ENCODE measurements around the gene CTF1. TPM values are rescaled to one million over a fixed set of nuclear protein-coding genes. Genes with fewer than 3 reads are reported as not detected.

CTF1 gene
- total RNA-seq, 4 donors from 2014 or later = 2.6 to 7.5 (median 5.6) TPM

DNA sequence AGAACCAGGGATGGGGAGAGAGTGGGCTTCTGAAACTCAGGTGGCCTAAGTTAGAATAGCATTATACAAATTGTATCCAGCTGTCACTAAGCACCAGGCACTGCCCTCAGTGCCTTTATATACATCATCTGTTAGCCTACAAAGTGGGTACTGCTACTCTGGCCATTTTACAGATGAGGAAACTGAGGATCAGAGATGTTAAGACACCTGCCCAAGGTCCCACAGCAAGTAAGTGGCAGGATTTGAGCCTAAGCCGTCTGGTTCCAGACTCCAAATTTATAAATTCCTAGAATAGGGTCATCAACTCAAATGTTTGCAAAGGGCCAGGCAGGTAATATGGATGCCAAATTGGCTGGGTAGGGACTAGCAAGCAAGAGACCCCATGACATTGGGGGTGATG is 54.8 kb downstream of the CTF1 start:
- DNase-seq = no peak
- peaks cover 20 to 29% of the 10 kb centered on the region in 2 donors for H3K4me1 ChIP-seq
- WGBS, 2 donors = 60 to 84% methylated on average over 1 of the region's 1 CpG
- no peaks in the 10 kb centered on the region for H3K9me3 ChIP-seq
- TF ChIP-seq, protein P1, sequence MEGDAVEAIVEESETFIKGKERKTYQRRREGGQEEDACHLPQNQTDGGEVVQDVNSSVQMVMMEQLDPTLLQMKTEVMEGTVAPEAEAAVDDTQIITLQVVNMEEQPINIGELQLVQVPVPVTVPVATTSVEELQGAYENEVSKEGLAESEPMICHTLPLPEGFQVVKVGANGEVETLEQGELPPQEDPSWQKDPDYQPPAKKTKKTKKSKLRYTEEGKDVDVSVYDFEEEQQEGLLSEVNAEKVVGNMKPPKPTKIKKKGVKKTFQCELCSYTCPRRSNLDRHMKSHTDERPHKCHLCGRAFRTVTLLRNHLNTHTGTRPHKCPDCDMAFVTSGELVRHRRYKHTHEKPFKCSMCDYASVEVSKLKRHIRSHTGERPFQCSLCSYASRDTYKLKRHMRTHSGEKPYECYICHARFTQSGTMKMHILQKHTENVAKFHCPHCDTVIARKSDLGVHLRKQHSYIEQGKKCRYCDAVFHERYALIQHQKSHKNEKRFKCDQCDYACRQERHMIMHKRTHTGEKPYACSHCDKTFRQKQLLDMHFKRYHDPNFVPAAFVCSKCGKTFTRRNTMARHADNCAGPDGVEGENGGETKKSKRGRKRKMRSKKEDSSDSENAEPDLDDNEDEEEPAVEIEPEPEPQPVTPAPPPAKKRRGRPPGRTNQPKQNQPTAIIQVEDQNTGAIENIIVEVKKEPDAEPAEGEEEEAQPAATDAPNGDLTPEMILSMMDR (IDR thresholded peaks at IDR 0.05) = no peak
- TF ChIP-seq POLR2A (IDR thresholded peaks at IDR 0.05) = no peak
- peak overlapping the region in 2 of 3 donors; percentile 33 to 34 for H3K27ac ChIP-seq
- H3K27me3 ChIP-seq = no peaks in the 10 kb centered on the region
- intact Hi-C loops (cut with DNase I) = no loop called here
- H3K36me3 ChIP-seq = no peaks in the 10 kb centered on the region
- H3K4me3 ChIP-seq (replicated peaks in 1 of 3) = no peak overlapping the region

- no peak overlapping the region for H3K4me3 ChIP-seq (replicated peaks in 1 of 3)
- no peaks in the 10 kb centered on the region for H3K9me3 ChIP-seq
- no peak for TF ChIP-seq POLR2A (IDR thresholded peaks at IDR 0.05)
- TF ChIP-seq, protein P1 (IDR thresholded peaks at IDR 0.05) = no peak
- DNase-seq = peak; percentile 51 to 71
- intact Hi-C loops (cut with DNase I) = no loop called here
- no peaks in the 10 kb centered on the region for H3K27me3 ChIP-seq
- H3K36me3 ChIP-seq = no peaks in the 10 kb centered on the region
- WGBS, 2 donors = 22 to 23% methylated on average over 3 of the region's 3 CpGs
- H3K27ac ChIP-seq = no peak overlapping the region
- H3K4me1 ChIP-seq = peaks cover 22 to 29% of the 10 kb centered on the region in 2 donors
Observed at GRCh38 chr16:30951750-30952149, 55.3 kb downstream of the CTF1 start.

DNA sequence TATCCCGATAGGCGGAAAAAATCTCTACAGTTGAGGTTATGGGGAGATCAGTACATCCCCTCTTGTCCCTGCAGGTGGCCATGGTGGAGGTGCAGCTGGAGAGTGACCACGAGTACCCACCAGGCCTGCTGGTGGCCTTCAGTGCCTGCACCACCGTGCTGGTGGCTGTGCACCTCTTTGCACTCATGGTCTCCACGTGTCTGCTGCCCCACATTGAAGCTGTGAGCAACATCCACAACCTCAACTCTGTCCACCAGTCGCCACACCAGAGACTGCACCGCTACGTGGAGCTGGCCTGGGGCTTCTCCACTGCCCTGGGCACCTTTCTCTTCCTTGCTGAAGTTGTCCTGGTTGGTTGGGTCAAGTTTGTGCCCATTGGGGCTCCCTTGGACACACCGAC is 56.7 kb downstream of the CTF1 start:
- WGBS, 2 donors = 86 to 87% methylated on average over 2 to 8 of the region's 9 CpGs
- Histone ChIP-seq H3K4me1 (peaks cover 24 to 25% of the 10 kb centered on the region in 2 donors), H3K27me3 (no peaks in the 10 kb centered on the region), H3K36me3 (no peaks in the 10 kb centered on the region), H3K27ac (peak overlapping the region in 1 of 3 donors; percentile 40), H3K9me3 (no peaks in the 10 kb centered on the region), H3K4me3 (replicated peaks in 1 of 3) (no peak overlapping the region)
- intact Hi-C loops (cut with DNase I) = no loop called here
- TF ChIP-seq, protein P1 (IDR thresholded peaks at IDR 0.05) = no peak
- no peak for TF ChIP-seq POLR2A (IDR thresholded peaks at IDR 0.05)
- no peak for DNase-seq

MicroRNAs encoded within 50 kb of the gene (microRNA counts, 767-probe panel; counts per million panel counts)
- microRNA hsa-miR-762 = 0 counts per million in 2 donors

Small RNAs within 50 kb of the gene (microRNA-seq; reads per million reads assigned to microRNA genes)
- gene MIR4519 (2.6 reads per million), gene MIR762 (not detected)

Small RNAs within 50 kb of the gene (small RNA-seq; reads per million reads assigned to genes)
- not detected for gene AC135048.1
- not detected for gene MIR4519
- not detected for gene MIR762

Other genes starting within 250 kb of the CTF1 start
- gene PRR14, start 245.7 kb upstream of the CTF1 start, total RNA-seq = 10 to 100 TPM; 26.5 to 44.7 (median 34.7) TPM
- gene FBRS, start 238.2 kb upstream of the CTF1 start, total RNA-seq = 10 to 100 TPM; 35.6 to 56.8 (median 42.1) TPM
- gene SRCAP, start 197.4 kb upstream of the CTF1 start, total RNA-seq = 10 to 100 TPM; 32.9 to 57.7 (median 50.7) TPM
- 10 to 100 TPM; 28.1 to 52.8 (median 42.3) TPM for gene PHKG2, start 148.2 kb upstream of the CTF1 start, total RNA-seq
- 10 to 100 TPM in 3 of 4 donors, 1 to 10 TPM in 1; 9.6 to 24.7 (median 15.5) TPM for gene CFAP119, start 134.6 kb upstream of the CTF1 start, total RNA-seq
- gene RNF40, start 134.3 kb upstream of the CTF1 start, total RNA-seq = 100 to 1,000 TPM; 105 to 147 (median 113) TPM
- gene ZNF629, start 109.4 kb upstream of the CTF1 start, total RNA-seq = 10 to 100 TPM; 14.5 to 26.7 (median 19.0) TPM
- gene BCL7C, start 2.5 kb upstream of the CTF1 start, total RNA-seq = 10 to 100 TPM; 43.6 to 67.6 (median 47.9) TPM
- 10 to 100 TPM; 11.7 to 24.0 (median 14.4) TPM for gene FBXL19, start 27.0 kb downstream of the CTF1 start, total RNA-seq
- 10 to 100 TPM; 32.9 to 49.5 (median 40.2) TPM for gene ORAI3, start 52.5 kb downstream of the CTF1 start, total RNA-seq
- gene SETD1A, start 61.1 kb downstream of the CTF1 start, total RNA-seq = 10 to 100 TPM in 2 of 4 donors, 1 to 10 TPM in 2; 7.7 to 11.4 (median 9.2) TPM
- gene HSD3B7, start 88.6 kb downstream of the CTF1 start, total RNA-seq = 10 to 100 TPM in 2 of 4 donors, 1 to 10 TPM in 2; 4.0 to 13.8 (median 10.9) TPM
- gene STX1B, start 114.0 kb downstream of the CTF1 start, total RNA-seq = under 1 TPM in 2 of 4 donors, not detected in 2; 0.34 to 0.40 TPM
- 10 to 100 TPM; 26.8 to 47.6 (median 39.9) TPM for gene STX4, start 136.9 kb downstream of the CTF1 start, total RNA-seq
- gene ZNF668, start 177.6 kb downstream of the CTF1 start, total RNA-seq = 10 to 100 TPM in 3 of 4 donors, 1 to 10 TPM in 1; 9.0 to 15.2 (median 11.9) TPM
- 10 to 100 TPM; 13.3 to 20.1 (median 17.7) TPM for gene ZNF646, start 177.8 kb downstream of the CTF1 start, total RNA-seq
- 1 to 10 TPM in 3 of 4 donors, under 1 TPM in 1; 0.93 to 1.9 (median 1.6) TPM for gene PRSS53, start 192.3 kb downstream of the CTF1 start, total RNA-seq
- gene VKORC1, start 198.2 kb downstream of the CTF1 start, total RNA-seq = 100 to 1,000 TPM in 2 of 4 donors, 10 to 100 TPM in 2; 58.7 to 145 (median 104) TPM
- gene BCKDK, start 211.8 kb downstream of the CTF1 start, total RNA-seq = 10 to 100 TPM; 30.1 to 52.0 (median 40.5) TPM
- 100 to 1,000 TPM in 3 of 4 donors, 10 to 100 TPM in 1; 90.0 to 121 (median 113) TPM for gene KAT8, start 221.1 kb downstream of the CTF1 start, total RNA-seq
- gene PRSS8, start 239.1 kb downstream of the CTF1 start, total RNA-seq = 10 to 100 TPM; 42.1 to 89.9 (median 72.8) TPM